HEK293 (cell line): ENCODE results near the gene ISG20L2.

Experiments used
- CTCF ChIA-PET: fragments of 350-600 bp; formaldehyde crosslinking; extraction: SDS; loops from one replicate; lab custom pipeline; 2021; ENCODE audit warnings: antibody characterized with exemption; lab: Yijun Ruan, JAX
- POLR2A ChIA-PET: fragments of 300-600 bp; formaldehyde crosslinking; extraction: SDS; loops from one replicate; lab custom pipeline; 2020; ENCODE audit warnings: antibody characterized with exemption, inconsistent platforms; lab: Yijun Ruan, JAX
- H3K27ac ChIP-seq: fragments of 200-500 bp; sonication (Bioruptor generic); 2 replicates; pipeline ENCODE4 v1.5.1; 2014; ENCODE audit warnings: low read depth, low read length, control low read depth, inconsistent platforms; ENCODE audit errors: extremely low read depth
- H3K36me3 ChIP-seq, 2 experiments: fragments of 200-500 bp in 1 of 2; sonication (Bioruptor generic) in 1 of 2; 1 replicate in 1 of 2; 2 replicates in 1 of 2; pipeline ENCODE4 v1.5.1; 2014 to 2017; ENCODE audit warnings: inconsistent platforms in 2 of 2, low read length in 2 of 2; ENCODE audit not compliant: control insufficient read depth in 2 of 2, insufficient read depth in 1 of 2
- H3K4me1 ChIP-seq: fragments of 200-500 bp; sonication (Bioruptor generic); 2 replicates; pipeline ENCODE4 v1.5.1; 2014; ENCODE audit warnings: mild to moderate bottlenecking, low read length, inconsistent platforms; ENCODE audit not compliant: control insufficient read depth, insufficient read depth
- H3K4me3 ChIP-seq: 2 replicates; pipeline ENCODE4 v1.5.1; 2011; ENCODE audit warnings: low read depth, mild to moderate bottlenecking, control low read depth, low read length, moderate library complexity
- H3K9me3 ChIP-seq: fragments of 200-500 bp; sonication (Bioruptor generic); 2 replicates; pipeline ENCODE4 v1.5.1; 2014; ENCODE audit warnings: low read depth, low read length, inconsistent platforms; ENCODE audit not compliant: control insufficient read depth, insufficient read depth
- GLIS2 ChIP-seq: fragments of 450-650 bp; formaldehyde crosslinking; IDR thresholded peaks from 2 replicates; pipeline ENCODE4 v1.5.1; 2016; ENCODE audit warnings: missing biosample characterization, missing genetic modification characterization
- IKZF3 ChIP-seq: fragments of 450-650 bp; IDR thresholded peaks from 2 replicates; pipeline ENCODE4 v1.5.0; 2018; ENCODE audit warnings: missing biosample characterization, mild to moderate bottlenecking, missing genetic modification characterization, moderate library complexity
- KLF1 ChIP-seq: fragments of 450-650 bp; formaldehyde crosslinking; IDR thresholded peaks from 2 replicates; pipeline ENCODE4 v1.5.1; 2016; ENCODE audit warnings: missing biosample characterization, missing genetic modification characterization
- KLF10 ChIP-seq: fragments of 450-650 bp; IDR thresholded peaks from 2 replicates; pipeline ENCODE4 v1.5.1; 2018; ENCODE audit warnings: missing biosample characterization, mild to moderate bottlenecking, missing genetic modification characterization
- KLF7 ChIP-seq: fragments of 450-650 bp; formaldehyde crosslinking; IDR thresholded peaks from 2 replicates; pipeline ENCODE4 v1.5.1; 2016; ENCODE audit warnings: missing biosample characterization, missing genetic modification characterization, borderline replicate concordance
- PBX3 ChIP-seq: sonication (generic); formaldehyde crosslinking; IDR thresholded peaks from 2 replicates; pipeline ENCODE4 v1.8.1; 2022; ENCODE audit warnings: mild to moderate bottlenecking, moderate library complexity, missing genetic modification reagents
- PRDM10 ChIP-seq: fragments of 450-650 bp; formaldehyde crosslinking; IDR thresholded peaks from 2 replicates; pipeline ENCODE4 v1.5.1; 2016; ENCODE audit warnings: missing biosample characterization, missing genetic modification characterization
- SP2 ChIP-seq: fragments of 450-650 bp; formaldehyde crosslinking; IDR thresholded peaks from 2 replicates; pipeline ENCODE4 v1.5.1; 2016; ENCODE audit warnings: missing biosample characterization, missing genetic modification characterization
- YY1 ChIP-seq: fragments of 450-650 bp; formaldehyde crosslinking; IDR thresholded peaks from 2 replicates; pipeline ENCODE4 v1.5.1; 2018; ENCODE audit warnings: missing biosample characterization, missing genetic modification characterization
- ZBTB11 ChIP-seq: fragments of 450-650 bp; formaldehyde crosslinking; conservative IDR thresholded peaks from 2 replicates; pipeline ENCODE4 v1.5.1; 2016; ENCODE audit warnings: low read depth, missing biosample characterization, missing genetic modification characterization
- ZNF16 ChIP-seq: fragments of 450-650 bp; formaldehyde crosslinking; IDR thresholded peaks from 2 replicates; pipeline ENCODE4 v1.5.1; 2016; ENCODE audit warnings: low read depth, missing biosample characterization, missing genetic modification characterization
- ZNF175 ChIP-seq: fragments of 450-650 bp; formaldehyde crosslinking; IDR thresholded peaks from 2 replicates; pipeline ENCODE4 v1.5.1; 2016; ENCODE audit warnings: missing biosample characterization, missing genetic modification characterization
- ZNF18 ChIP-seq: fragments of 450-650 bp; formaldehyde crosslinking; IDR thresholded peaks from 2 replicates; pipeline ENCODE4 v1.5.1; 2016; ENCODE audit warnings: missing biosample characterization, missing genetic modification characterization
- ZNF184 ChIP-seq: fragments of 450-650 bp; IDR thresholded peaks from 2 replicates; pipeline ENCODE4 v1.5.1; 2018; ENCODE audit warnings: missing biosample characterization, mild to moderate bottlenecking, missing genetic modification characterization
- ZNF211 ChIP-seq: fragments of 450-650 bp; formaldehyde crosslinking; IDR thresholded peaks from 2 replicates; pipeline ENCODE4 v1.5.1; 2016; ENCODE audit warnings: low read depth, missing biosample characterization, missing genetic modification characterization
- ZNF274 ChIP-seq, 2 experiments: fragments of 200-500 bp in 1 of 2; fragments of 450-650 bp in 1 of 2; sonication (Bioruptor generic) in 1 of 2; formaldehyde crosslinking in 1 of 2; IDR thresholded peaks; 2 replicates each; pipeline versions ENCODE4 v1.5.1 to v1.6.1; 2014 to 2016; ENCODE audit warnings: borderline replicate concordance in 1 of 2, inconsistent platforms in 1 of 2, low read length in 1 of 2, missing biosample characterization in 1 of 2, missing genetic modification characterization in 1 of 2
- ZNF354C ChIP-seq: fragments of 450-650 bp; formaldehyde crosslinking; IDR thresholded peaks from 2 replicates; pipeline ENCODE4 v1.5.1; 2016; ENCODE audit warnings: missing biosample characterization, missing genetic modification characterization, low read depth, borderline replicate concordance
- ZNF473 ChIP-seq: fragments of 450-650 bp; formaldehyde crosslinking; IDR thresholded peaks from 2 replicates; pipeline ENCODE4 v1.5.1; 2017; ENCODE audit warnings: missing biosample characterization, missing genetic modification characterization
- ZNF501 ChIP-seq: fragments of 450-650 bp; formaldehyde crosslinking; IDR thresholded peaks from 2 replicates; pipeline ENCODE4 v1.5.1; 2016; ENCODE audit warnings: missing biosample characterization, missing genetic modification characterization
- ZNF555 ChIP-seq: fragments of 450-650 bp; formaldehyde crosslinking; conservative IDR thresholded peaks from 2 replicates; pipeline ENCODE4 v1.5.1; 2017; ENCODE audit warnings: missing biosample characterization, mild to moderate bottlenecking, missing genetic modification characterization, inconsistent platforms
- ZNF561 ChIP-seq: fragments of 450-650 bp; IDR thresholded peaks from 2 replicates; pipeline ENCODE4 v1.5.1; 2018; ENCODE audit warnings: missing biosample characterization, missing genetic modification characterization, borderline replicate concordance
- ZNF596 ChIP-seq: fragments of 450-650 bp; IDR thresholded peaks from 2 replicates; pipeline ENCODE4 v1.5.0; 2018; ENCODE audit warnings: missing biosample characterization, mild to moderate bottlenecking, missing genetic modification characterization, moderate library complexity
- ZNF624 ChIP-seq: fragments of 450-650 bp; formaldehyde crosslinking; IDR thresholded peaks from 2 replicates; pipeline ENCODE4 v1.5.1; 2017; ENCODE audit warnings: missing biosample characterization, missing genetic modification characterization
- ZNF791 ChIP-seq: fragments of 450-650 bp; formaldehyde crosslinking; IDR thresholded peaks from 2 replicates; pipeline ENCODE4 v1.5.1; 2016; ENCODE audit warnings: missing biosample characterization, missing genetic modification characterization
- ZSCAN4 ChIP-seq: fragments of 450-650 bp; formaldehyde crosslinking; IDR thresholded peaks from 2 replicates; pipeline ENCODE4 v1.5.1; 2017; ENCODE audit warnings: missing biosample characterization, missing genetic modification characterization

The ISG20L2 gene

GRCh38 chr1:156692925-156693847 lies 35.4 kb downstream of the ISG20L2 start:
- Histone ChIP-seq H3K4me3 (no peak overlapping the region), H3K27ac (no peak overlapping the region), H3K9me3 (no peaks in the 10 kb centered on the region), H3K36me3 (peaks cover 0 to 3% of the 10 kb centered on the region in 2 experiments; a peak in 1 of 3 replicates), H3K4me1 (peaks cover 16% of the 10 kb centered on the region)
- POLR2A ChIA-PET = interaction anchor here (0.6 to 1.6 kb wide), 4 partner anchors 10 to 35 kb away, joined by 3 to 7 read pairs (median 6); partner anchors contain the start of genes ISG20L2 and METTL25B
- CTCF ChIA-PET = interaction anchor here (0.7 to 20.7 kb wide), 7 partner anchors 14 to 196 kb away, joined by 4 to 579 read pairs (median 162); partner anchors contain the start of genes CRABP2, ISG20L2, METTL25B and NES
- TF ChIP-seq ZNF596 (tag by site-specific recombination) (peak; percentile 10; the same call in 1 of the 2 replicates), ZNF555 (tag by site-specific recombination) (no peak), YY1 (tag by site-specific recombination) (no peak), ZNF354C (no peak), ZNF211 (no peak), ZNF16 (tag by site-specific recombination) (no peak), PBX3 (no peak), ZNF184 (no peak), SP2 (tag by site-specific recombination) (peak; percentile 47), ZNF501 (tag by site-specific recombination) (no peak), ZSCAN4 (tag by site-specific recombination) (no peak), ZNF473 (tag by site-specific recombination) (no peak), IKZF3 (tag by site-specific recombination) (0 out of 2 replicates have a peak, but pooled peaks have one; percentile 8), ZNF561 (peak; percentile 61; the same call in 1 of the 2 replicates), ZNF624 (tag by site-specific recombination) (no peak), KLF10 (tag by site-specific recombination) (no peak), KLF7 (tag by site-specific recombination) (no peak), GLIS2 (tag by site-specific recombination) (peak; percentile 59), ZNF18 (tag by site-specific recombination) (no peak), ZNF274 (IDR thresholded peaks at IDR 0.05; ENCODE audit: low read length) (no peak), ZNF274 (tag by site-specific recombination; IDR thresholded peaks at IDR 0.05; ENCODE audit: borderline replicate concordance) (no peak), ZBTB11 (tag by site-specific recombination) (no peak), ZNF791 (tag by site-specific recombination) (no peak), ZNF175 (tag by site-specific recombination) (no peak), KLF1 (tag by site-specific recombination) (peak; percentile 84), PRDM10 (tag by site-specific recombination) (peak; percentile 45; the same call in 1 of the 2 replicates)
